WTC11 (cell line): ENCODE data around the gene GPC5. TPM values are rescaled to one million over a fixed set of nuclear protein-coding genes. Genes with fewer than 3 reads are reported as not detected.

Source experiments
- ATAC-seq: fragments of 200-7000 bp; cut with Tn5 transposase; 2 replicates; pipeline ENCODE4 v1.10.0; 2021; ENCODE audit warnings: mild to moderate bottlenecking, moderate library complexity
- CTCF ChIA-PET: fragments of 300-600 bp; sonication (Branson Sonifier 250); formaldehyde crosslinking; loops from one replicate; lab custom pipeline; 2021; ENCODE audit warnings: antibody characterized with exemption; lab: Charles Lee
- POLR2A ChIA-PET: fragments of 350-600 bp; sonication (Branson Sonifier 250); formaldehyde crosslinking; loops from one replicate; lab custom pipeline; 2021; ENCODE audit warnings: antibody characterized with exemption; lab: Charles Lee
- DNase-seq: peaks from one replicate; pipeline ENCODE4 v3.0.0; 2021; ENCODE audit warnings: low spot score
- H3K27ac Mint-ChIP-seq: 2 replicates; pipeline ENCODE4 v1.8.0; 2021; ENCODE audit warnings: mixed read lengths
- H3K27me3 Mint-ChIP-seq: 2 replicates; pipeline ENCODE4 v1.8.0; 2021; ENCODE audit warnings: low read depth, mild to moderate bottlenecking, moderate library complexity, mixed read lengths
- H3K36me3 Mint-ChIP-seq: 2 replicates; pipeline ENCODE4 v1.8.0; 2021; ENCODE audit warnings: mixed read lengths
- H3K4me1 Mint-ChIP-seq: 2 replicates; pipeline ENCODE4 v1.8.0; 2022; ENCODE audit warnings: mixed read lengths
- H3K4me3 Mint-ChIP-seq: 2 replicates; pipeline ENCODE4 v1.8.0; 2021; ENCODE audit warnings: mild to moderate bottlenecking, moderate library complexity, mixed read lengths
- H3K9me3 Mint-ChIP-seq: 2 replicates; pipeline ENCODE4 v1.8.0; 2021; ENCODE audit warnings: mixed read lengths
- CREM ChIP-seq: sonication (generic); formaldehyde crosslinking; IDR thresholded peaks from 2 replicates; pipeline ENCODE4 v1.8.1; 2022; ENCODE audit warnings: mild to moderate bottlenecking, missing genetic modification reagents, moderate library complexity
- ETV6 ChIP-seq: sonication (generic); formaldehyde crosslinking; IDR thresholded peaks from 2 replicates; pipeline ENCODE4 v1.8.1; 2022; ENCODE audit warnings: mild to moderate bottlenecking, missing genetic modification reagents
- HMGA2 ChIP-seq: fragments of 250-450 bp; sonication (Bioruptor Pico); IDR thresholded peaks from 2 replicates; pipeline ENCODE4 v1.4.0; 2021; ENCODE audit warnings: mild to moderate bottlenecking, moderate library complexity
- JAZF1 ChIP-seq: fragments of 250-450 bp; sonication (Bioruptor Pico); IDR thresholded peaks from 2 replicates; pipeline ENCODE4 v1.9.0; 2021; ENCODE audit warnings: moderate library complexity, mild to moderate bottlenecking, inconsistent platforms
- MXD4 ChIP-seq: fragments of 250-450 bp; sonication (Bioruptor Pico); IDR thresholded peaks from 2 replicates; pipeline ENCODE4 v1.8.0; 2021; ENCODE audit warnings: mild to moderate bottlenecking, moderate library complexity, borderline replicate concordance
- NFYB ChIP-seq: sonication (generic); formaldehyde crosslinking; conservative IDR thresholded peaks from 2 replicates; pipeline ENCODE4 v1.8.0; 2022; ENCODE audit warnings: low read depth, missing genetic modification reagents
- PRRX2 ChIP-seq: fragments of 250-450 bp; sonication (Bioruptor Pico); IDR thresholded peaks from 2 replicates; pipeline ENCODE4 v1.8.0; 2021; ENCODE audit warnings: mild to moderate bottlenecking
- SP1 ChIP-seq: sonication (generic); formaldehyde crosslinking; conservative IDR thresholded peaks from 2 replicates; pipeline ENCODE4 v1.8.1; 2022; ENCODE audit warnings: missing genetic modification reagents
- TCF7 ChIP-seq: sonication (generic); formaldehyde crosslinking; IDR thresholded peaks from 2 replicates; pipeline ENCODE4 v1.8.0; 2022; ENCODE audit warnings: mild to moderate bottlenecking, low read depth, missing genetic modification reagents, moderate library complexity
- TEAD1 ChIP-seq: sonication (generic); formaldehyde crosslinking; IDR thresholded peaks from 2 replicates; pipeline ENCODE4 v1.8.0; 2022; ENCODE audit warnings: mild to moderate bottlenecking, missing genetic modification reagents
- ZNF138 ChIP-seq: sonication (generic); formaldehyde crosslinking; conservative IDR thresholded peaks from 2 replicates; pipeline ENCODE4 v1.8.1; 2022; ENCODE audit warnings: mild to moderate bottlenecking, moderate library complexity, missing genetic modification reagents
- ZNF423 ChIP-seq: fragments of 250-450 bp; sonication (Bioruptor Pico); IDR thresholded peaks from 2 replicates; pipeline ENCODE4 v2.1.2; 2022; ENCODE audit warnings: mild to moderate bottlenecking, moderate library complexity
- ZNF671 ChIP-seq: fragments of 250-450 bp; sonication (Bioruptor Pico); IDR thresholded peaks from 2 replicates; pipeline ENCODE4 v1.8.0; 2021; ENCODE audit warnings: mild to moderate bottlenecking
- total RNA-seq: library from RNA; stranded (reverse); gene quantifications from 3 replicates; pipeline ENCODE4 v1.2.3, GENCODE V29; 2021
- TF ChIP-seq, protein P1 (sequence below): fragments of 250-450 bp; sonication (Bioruptor Pico); conservative IDR thresholded peaks from 2 replicates; pipeline ENCODE4 v1.9.0; 2021; ENCODE audit warnings: mild to moderate bottlenecking
- TF ChIP-seq, protein P2 (sequence below): fragments of 250-450 bp; sonication (Bioruptor Pico); IDR thresholded peaks from 2 replicates; pipeline ENCODE4 v1.9.0; 2021; ENCODE audit warnings: mild to moderate bottlenecking
- TF ChIP-seq, protein P3 (sequence below): sonication (generic); formaldehyde crosslinking; IDR thresholded peaks from 2 replicates; pipeline ENCODE4 v1.8.0; 2022; ENCODE audit warnings: mild to moderate bottlenecking, missing genetic modification reagents
- TF ChIP-seq, protein P4 (sequence below): sonication (generic); formaldehyde crosslinking; IDR thresholded peaks from 2 replicates; pipeline ENCODE4 v1.8.1; 2022; ENCODE audit warnings: low read depth, mild to moderate bottlenecking, moderate library complexity, missing genetic modification reagents, borderline replicate concordance
- TF ChIP-seq, protein P5 (sequence below): sonication (generic); formaldehyde crosslinking; IDR thresholded peaks from 2 replicates; pipeline ENCODE4 v1.8.1; 2023; ENCODE audit warnings: mild to moderate bottlenecking, missing genetic modification reagents, borderline replicate concordance

The GPC5 gene
- total RNA-seq, 1 experiment from 2014 or later: 0.46 TPM

DNA sequence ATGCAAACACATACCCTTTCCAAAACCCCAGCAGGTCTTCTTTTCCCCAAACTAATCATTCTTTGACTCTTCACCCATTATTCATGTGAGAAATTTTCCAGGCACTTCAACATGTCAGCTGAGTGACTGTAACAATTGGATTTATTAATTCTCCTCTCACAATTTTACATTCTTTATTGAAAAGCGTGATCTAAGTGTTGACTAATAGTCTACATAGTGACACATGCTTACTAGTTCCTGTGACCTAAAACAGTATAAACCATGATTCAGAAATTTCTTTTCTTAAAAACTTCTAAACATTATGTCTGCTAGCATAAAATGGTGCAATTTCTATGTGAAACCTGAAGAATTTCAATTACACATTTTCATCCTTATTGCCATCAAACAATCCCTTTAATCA lies 532.3 kb downstream of the GPC5 start:
- no peaks in the 10 kb centered on the region for H3K36me3 Mint-ChIP-seq
- ChIA-PET CTCF (no interaction called here), POLR2A (no interaction called here)
- TF ChIP-seq SP1 (no peak), JAZF1 (CRISPR knock-in tag) (no peak), TCF7 (CRISPR knock-in tag) (no peak), HMGA2 (CRISPR knock-in tag) (no peak)
- TF ChIP-seq, protein P1, sequence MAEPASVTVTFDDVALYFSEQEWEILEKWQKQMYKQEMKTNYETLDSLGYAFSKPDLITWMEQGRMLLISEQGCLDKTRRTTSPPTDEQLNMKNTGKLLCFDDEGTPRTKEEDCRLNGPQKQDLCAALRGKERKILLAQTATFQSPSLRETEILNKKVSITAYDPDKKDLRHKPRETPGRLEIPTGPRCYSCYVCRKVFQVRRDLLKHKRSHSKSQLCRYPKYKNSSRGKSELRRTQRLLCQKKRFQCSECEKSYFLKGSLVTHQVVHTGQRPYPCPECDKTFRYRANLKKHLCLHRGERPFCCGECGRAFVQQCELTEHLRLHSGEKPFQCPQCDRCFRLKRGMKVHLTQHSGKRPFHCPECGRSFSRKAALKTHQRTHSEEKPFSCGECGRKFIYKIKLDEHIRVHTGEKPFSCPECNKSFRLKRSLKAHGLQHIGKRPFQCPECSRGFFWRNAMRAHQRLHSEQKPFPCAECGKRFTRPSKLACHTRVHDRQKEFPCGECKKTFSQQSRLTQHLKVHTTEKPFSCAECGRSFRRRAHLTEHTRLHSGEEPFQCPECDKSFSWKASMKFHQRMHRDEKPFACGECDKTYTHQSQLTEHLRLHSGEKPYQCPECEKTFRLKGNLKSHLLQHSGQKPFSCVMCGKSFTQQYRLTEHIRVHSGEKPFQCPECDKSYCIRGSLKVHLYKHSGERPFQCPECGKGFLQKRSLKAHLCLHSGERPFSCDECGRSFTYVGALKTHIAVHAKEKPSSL: no peak
- TF ChIP-seq, protein P2, sequence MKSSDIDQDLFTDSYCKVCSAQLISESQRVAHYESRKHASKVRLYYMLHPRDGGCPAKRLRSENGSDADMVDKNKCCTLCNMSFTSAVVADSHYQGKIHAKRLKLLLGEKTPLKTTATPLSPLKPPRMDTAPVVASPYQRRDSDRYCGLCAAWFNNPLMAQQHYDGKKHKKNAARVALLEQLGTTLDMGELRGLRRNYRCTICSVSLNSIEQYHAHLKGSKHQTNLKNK (CRISPR knock-in tag): no peak
- H3K27me3 Mint-ChIP-seq: no peaks in the 10 kb centered on the region
- no peak overlapping the region for H3K4me3 Mint-ChIP-seq
- H3K9me3 Mint-ChIP-seq: no peaks in the 10 kb centered on the region
- ATAC-seq (no peak), DNase-seq (no peak)
- H3K27ac Mint-ChIP-seq: no peak overlapping the region
- no peaks in the 10 kb centered on the region for H3K4me1 Mint-ChIP-seq

DNA sequence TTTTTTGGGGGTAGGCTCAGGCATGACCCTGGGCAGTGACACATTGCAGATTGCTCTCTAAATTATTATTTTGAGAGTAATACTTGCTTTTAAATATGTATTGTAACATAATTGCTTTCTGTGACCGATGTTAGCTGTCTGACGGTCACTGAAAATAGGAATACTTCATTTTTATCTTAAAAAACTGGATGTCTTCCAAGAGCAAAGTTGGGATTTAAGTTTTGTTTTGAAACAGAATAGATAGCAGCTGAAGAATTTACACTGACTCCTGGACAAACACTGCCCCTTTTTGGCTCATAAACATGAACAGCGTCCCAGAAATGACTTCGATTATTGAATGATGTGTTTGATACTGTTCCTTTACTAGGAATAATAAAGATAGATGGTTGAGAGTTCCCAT lies 535.9 kb downstream of the GPC5 start:
- no peaks in the 10 kb centered on the region; the same call in 1 of the 2 replicates for H3K27me3 Mint-ChIP-seq
- TF ChIP-seq MXD4 (CRISPR knock-in tag) (no peak), PRRX2 (CRISPR knock-in tag) (no peak), CREM (CRISPR knock-in tag) (no peak), NFYB (CRISPR knock-in tag) (no peak), ETV6 (CRISPR knock-in tag) (no peak), ZNF138 (CRISPR knock-in tag) (no peak), TEAD1 (no peak), ZNF423 (CRISPR knock-in tag) (no peak), JAZF1 (CRISPR knock-in tag) (no peak), ZNF671 (CRISPR knock-in tag) (no peak)
- TF ChIP-seq, protein P3, sequence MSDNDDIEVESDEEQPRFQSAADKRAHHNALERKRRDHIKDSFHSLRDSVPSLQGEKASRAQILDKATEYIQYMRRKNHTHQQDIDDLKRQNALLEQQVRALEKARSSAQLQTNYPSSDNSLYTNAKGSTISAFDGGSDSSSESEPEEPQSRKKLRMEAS (CRISPR knock-in tag): no peak
- TF ChIP-seq, protein P2 (CRISPR knock-in tag): no peak
- TF ChIP-seq, protein P4, sequence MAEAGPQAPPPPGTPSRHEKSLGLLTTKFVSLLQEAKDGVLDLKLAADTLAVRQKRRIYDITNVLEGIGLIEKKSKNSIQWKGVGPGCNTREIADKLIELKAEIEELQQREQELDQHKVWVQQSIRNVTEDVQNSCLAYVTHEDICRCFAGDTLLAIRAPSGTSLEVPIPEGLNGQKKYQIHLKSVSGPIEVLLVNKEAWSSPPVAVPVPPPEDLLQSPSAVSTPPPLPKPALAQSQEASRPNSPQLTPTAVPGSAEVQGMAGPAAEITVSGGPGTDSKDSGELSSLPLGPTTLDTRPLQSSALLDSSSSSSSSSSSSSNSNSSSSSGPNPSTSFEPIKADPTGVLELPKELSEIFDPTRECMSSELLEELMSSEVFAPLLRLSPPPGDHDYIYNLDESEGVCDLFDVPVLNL: no peak
- TF ChIP-seq, protein P5, sequence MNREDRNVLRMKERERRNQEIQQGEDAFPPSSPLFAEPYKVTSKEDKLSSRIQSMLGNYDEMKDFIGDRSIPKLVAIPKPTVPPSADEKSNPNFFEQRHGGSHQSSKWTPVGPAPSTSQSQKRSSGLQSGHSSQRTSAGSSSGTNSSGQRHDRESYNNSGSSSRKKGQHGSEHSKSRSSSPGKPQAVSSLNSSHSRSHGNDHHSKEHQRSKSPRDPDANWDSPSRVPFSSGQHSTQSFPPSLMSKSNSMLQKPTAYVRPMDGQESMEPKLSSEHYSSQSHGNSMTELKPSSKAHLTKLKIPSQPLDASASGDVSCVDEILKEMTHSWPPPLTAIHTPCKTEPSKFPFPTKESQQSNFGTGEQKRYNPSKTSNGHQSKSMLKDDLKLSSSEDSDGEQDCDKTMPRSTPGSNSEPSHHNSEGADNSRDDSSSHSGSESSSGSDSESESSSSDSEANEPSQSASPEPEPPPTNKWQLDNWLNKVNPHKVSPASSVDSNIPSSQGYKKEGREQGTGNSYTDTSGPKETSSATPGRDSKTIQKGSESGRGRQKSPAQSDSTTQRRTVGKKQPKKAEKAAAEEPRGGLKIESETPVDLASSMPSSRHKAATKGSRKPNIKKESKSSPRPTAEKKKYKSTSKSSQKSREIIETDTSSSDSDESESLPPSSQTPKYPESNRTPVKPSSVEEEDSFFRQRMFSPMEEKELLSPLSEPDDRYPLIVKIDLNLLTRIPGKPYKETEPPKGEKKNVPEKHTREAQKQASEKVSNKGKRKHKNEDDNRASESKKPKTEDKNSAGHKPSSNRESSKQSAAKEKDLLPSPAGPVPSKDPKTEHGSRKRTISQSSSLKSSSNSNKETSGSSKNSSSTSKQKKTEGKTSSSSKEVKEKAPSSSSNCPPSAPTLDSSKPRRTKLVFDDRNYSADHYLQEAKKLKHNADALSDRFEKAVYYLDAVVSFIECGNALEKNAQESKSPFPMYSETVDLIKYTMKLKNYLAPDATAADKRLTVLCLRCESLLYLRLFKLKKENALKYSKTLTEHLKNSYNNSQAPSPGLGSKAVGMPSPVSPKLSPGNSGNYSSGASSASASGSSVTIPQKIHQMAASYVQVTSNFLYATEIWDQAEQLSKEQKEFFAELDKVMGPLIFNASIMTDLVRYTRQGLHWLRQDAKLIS (CRISPR knock-in tag): no peak
- H3K9me3 Mint-ChIP-seq: peaks cover under 1% of the 10 kb centered on the region
- H3K4me1 Mint-ChIP-seq: no peaks in the 10 kb centered on the region
- DNase-seq (no peak), ATAC-seq (no peak)
- no peaks in the 10 kb centered on the region for H3K36me3 Mint-ChIP-seq
- ChIA-PET POLR2A (no interaction called here), CTCF (no interaction called here)
- H3K27ac Mint-ChIP-seq: no peak overlapping the region
- no peak overlapping the region for H3K4me3 Mint-ChIP-seq
